ENCODE data around the gene COL4A3. TPM values are rescaled to one million over a fixed set of nuclear protein-coding genes. Genes with fewer than 3 reads are reported as not detected.

COL4A3 gene
- total RNA-seq, 2 donors from 2014 or later: 1.7 to 2.4 TPM

DNA sequence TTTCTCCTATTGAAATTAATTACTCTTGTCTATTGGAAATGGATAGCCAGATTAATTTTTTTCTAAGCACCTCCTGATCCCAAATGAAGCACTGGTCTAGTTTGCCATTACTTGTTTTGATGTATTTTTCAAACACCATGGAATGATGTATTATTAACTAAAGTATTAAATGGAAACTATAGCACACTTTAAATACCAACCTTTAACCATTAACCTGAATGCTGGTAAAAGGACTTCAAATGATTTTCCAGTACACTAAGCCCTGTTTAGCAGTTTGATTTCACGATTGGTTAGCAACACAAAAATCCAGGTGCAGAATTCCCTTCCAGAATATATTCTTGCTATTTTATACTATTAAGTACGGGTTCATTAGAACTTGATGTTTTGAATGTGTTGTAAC is 37.3 kb downstream of the COL4A3 start:
- TF ChIP-seq, protein P1, sequence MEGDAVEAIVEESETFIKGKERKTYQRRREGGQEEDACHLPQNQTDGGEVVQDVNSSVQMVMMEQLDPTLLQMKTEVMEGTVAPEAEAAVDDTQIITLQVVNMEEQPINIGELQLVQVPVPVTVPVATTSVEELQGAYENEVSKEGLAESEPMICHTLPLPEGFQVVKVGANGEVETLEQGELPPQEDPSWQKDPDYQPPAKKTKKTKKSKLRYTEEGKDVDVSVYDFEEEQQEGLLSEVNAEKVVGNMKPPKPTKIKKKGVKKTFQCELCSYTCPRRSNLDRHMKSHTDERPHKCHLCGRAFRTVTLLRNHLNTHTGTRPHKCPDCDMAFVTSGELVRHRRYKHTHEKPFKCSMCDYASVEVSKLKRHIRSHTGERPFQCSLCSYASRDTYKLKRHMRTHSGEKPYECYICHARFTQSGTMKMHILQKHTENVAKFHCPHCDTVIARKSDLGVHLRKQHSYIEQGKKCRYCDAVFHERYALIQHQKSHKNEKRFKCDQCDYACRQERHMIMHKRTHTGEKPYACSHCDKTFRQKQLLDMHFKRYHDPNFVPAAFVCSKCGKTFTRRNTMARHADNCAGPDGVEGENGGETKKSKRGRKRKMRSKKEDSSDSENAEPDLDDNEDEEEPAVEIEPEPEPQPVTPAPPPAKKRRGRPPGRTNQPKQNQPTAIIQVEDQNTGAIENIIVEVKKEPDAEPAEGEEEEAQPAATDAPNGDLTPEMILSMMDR (conservative IDR thresholded peaks at IDR 0.05): no peak
- peaks cover 6% of the 10 kb centered on the region for H3K27me3 Mint-ChIP-seq (ENCODE audit: insufficient read depth)

DNA sequence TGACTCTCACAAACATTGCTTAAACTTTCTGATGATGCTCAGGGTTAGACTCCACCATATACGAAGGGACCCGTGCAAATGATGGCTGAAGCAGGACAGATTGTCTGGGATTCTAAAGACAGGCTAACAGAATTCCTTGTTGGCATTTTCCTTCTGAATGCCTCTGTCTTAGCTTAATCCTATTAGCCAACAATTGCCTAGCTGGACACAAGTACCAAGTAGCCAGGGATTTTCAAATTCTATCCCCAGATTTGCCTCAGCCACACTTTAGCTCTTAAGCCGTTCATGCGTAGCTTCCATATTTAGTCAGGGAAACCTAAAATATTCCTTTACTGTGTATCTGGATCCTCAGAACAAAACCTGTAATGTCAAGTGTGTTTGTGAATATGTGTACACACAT is 40.0 kb downstream of the COL4A3 start:
- Mint-ChIP-seq H3K9me3 (no peaks in the 10 kb centered on the region), H3K27ac (no peak overlapping the region), H3K4me1 (peaks cover 28% of the 10 kb centered on the region), H3K4me3 (no peak overlapping the region), H3K27me3 (ENCODE audit: insufficient read depth) (peaks cover 28% of the 10 kb centered on the region), H3K36me3 (ENCODE audit: low read depth) (no peaks in the 10 kb centered on the region)
- no peak overlapping the region for H3K4me3 ChIP-seq (ENCODE audit: low read length)
- no peaks in the 10 kb centered on the region for H3K9me3 ChIP-seq (ENCODE audit: control insufficient read depth, low read length)
- peaks cover 4% of the 10 kb centered on the region for H3K4me1 ChIP-seq (ENCODE audit: control insufficient read depth, insufficient read depth, low read length)
- H3K36me3 ChIP-seq (ENCODE audit: control insufficient read depth, insufficient read depth, low read length): no peaks in the 10 kb centered on the region
- WGBS, 2 experiments (ENCODE audit: insufficient coverage in 1 of 2, insufficient read length in 1 of 2): 93 to 94% methylated on average over 2 to 4 of the region's 4 CpGs
- H3K9ac ChIP-seq (ENCODE audit: extremely low read depth, low read length, poor library complexity, severe bottlenecking): no peak overlapping the region
- DNase-seq: no peak
- no peak overlapping the region for H3K27ac ChIP-seq (ENCODE audit: low read depth, low read length)
- TF ChIP-seq, protein P1 (conservative IDR thresholded peaks at IDR 0.05): no peak
- no peaks in the 10 kb centered on the region for H3K27me3 ChIP-seq (ENCODE audit: control insufficient read depth, insufficient read depth, low read length, poor library complexity, severe bottlenecking)

More for the DNA sequence above, 37.3 kb downstream of the COL4A3 start:
- WGBS, 2 experiments (ENCODE audit: insufficient coverage in 1 of 2, insufficient read length in 1 of 2): 93 to 95% methylated on average over 2 of the region's 2 CpGs
- H3K27ac ChIP-seq (ENCODE audit: low read depth, low read length): no peak overlapping the region
- no peak overlapping the region for H3K9ac ChIP-seq (ENCODE audit: extremely low read depth, low read length, poor library complexity, severe bottlenecking)
- Mint-ChIP-seq H3K9me3 (peaks cover 2% of the 10 kb centered on the region), H3K27ac (no peak overlapping the region), H3K4me1 (peaks cover 14% of the 10 kb centered on the region), H3K4me3 (no peak overlapping the region), H3K36me3 (ENCODE audit: low read depth) (no peaks in the 10 kb centered on the region)
- peaks cover 4% of the 10 kb centered on the region for H3K9me3 ChIP-seq (ENCODE audit: control insufficient read depth, low read length)
- no peaks in the 10 kb centered on the region for H3K36me3 ChIP-seq (ENCODE audit: control insufficient read depth, insufficient read depth, low read length)
- no peaks in the 10 kb centered on the region for H3K27me3 ChIP-seq (ENCODE audit: control insufficient read depth, insufficient read depth, low read length, poor library complexity, severe bottlenecking)
- no peak for DNase-seq
- H3K4me1 ChIP-seq (ENCODE audit: control insufficient read depth, insufficient read depth, low read length): no peaks in the 10 kb centered on the region
- H3K4me3 ChIP-seq (ENCODE audit: low read length): no peak overlapping the region

DNA sequence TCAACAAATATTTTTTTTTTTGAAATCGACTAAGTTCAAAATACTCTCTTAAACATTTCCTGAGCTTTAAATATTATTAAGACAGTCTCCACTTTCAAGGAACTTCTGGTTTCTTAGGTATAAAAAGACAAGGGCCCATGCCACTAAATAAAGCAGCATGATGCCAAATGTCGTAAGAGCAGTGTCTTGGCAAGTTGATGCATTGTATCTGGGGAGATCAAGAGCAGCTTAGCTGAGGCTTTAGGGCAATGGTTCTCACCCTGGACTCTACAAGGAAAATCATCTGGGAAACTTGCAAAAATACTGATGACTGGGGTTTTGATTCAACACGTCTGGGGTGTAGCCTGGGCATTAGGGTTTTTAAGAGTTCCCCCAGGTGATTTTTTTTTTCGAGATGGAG is 41.3 kb downstream of the COL4A3 start:
- WGBS, 2 experiments (ENCODE audit: insufficient coverage in 1 of 2, insufficient read length in 1 of 2): 84 to 93% methylated on average over 2 to 4 of the region's 4 CpGs
- H3K4me1 Mint-ChIP-seq: peaks cover 28% of the 10 kb centered on the region
- Histone ChIP-seq H3K27ac (ENCODE audit: low read depth, low read length) (no peak overlapping the region), H3K9ac (ENCODE audit: extremely low read depth, low read length, poor library complexity, severe bottlenecking) (no peak overlapping the region), H3K9me3 (ENCODE audit: control insufficient read depth, low read length) (no peaks in the 10 kb centered on the region), H3K4me1 (ENCODE audit: control insufficient read depth, insufficient read depth, low read length) (peaks cover 4% of the 10 kb centered on the region), H3K27me3 (ENCODE audit: control insufficient read depth, insufficient read depth, low read length, poor library complexity, severe bottlenecking) (no peaks in the 10 kb centered on the region), H3K36me3 (ENCODE audit: control insufficient read depth, insufficient read depth, low read length) (no peaks in the 10 kb centered on the region), H3K4me3 (ENCODE audit: low read length) (no peak overlapping the region)
- TF ChIP-seq, protein P1 (conservative IDR thresholded peaks at IDR 0.05): no peak
- no peaks in the 10 kb centered on the region for H3K36me3 Mint-ChIP-seq (ENCODE audit: low read depth)
- H3K27me3 Mint-ChIP-seq (ENCODE audit: insufficient read depth): peaks cover 36% of the 10 kb centered on the region
- DNase-seq: no peak
- H3K4me3 Mint-ChIP-seq: no peak overlapping the region
- no peak overlapping the region for H3K27ac Mint-ChIP-seq
- no peaks in the 10 kb centered on the region for H3K9me3 Mint-ChIP-seq
